PFSK-1 (cell line): ENCODE measurements around the gene RPP14. TPM values are rescaled to one million over a fixed set of nuclear protein-coding genes. Genes with fewer than 3 reads are reported as not detected.
A peak's percentile ranks its signal among the peaks of the same experiment; 100 is the strongest.

Source experiments
- FOXP2 ChIP-seq: optimal IDR thresholded peaks from 2 replicates; pipeline ENCODE3; 2011; ENCODE audit warnings: borderline replicate concordance, control low read depth, inconsistent platforms; ENCODE audit not compliant: insufficient read depth; ENCODE audit errors: extremely low read length, extremely low read depth
- POLR2AphosphoS5 ChIP-seq: IDR thresholded peaks from 2 replicates; pipeline ENCODE4 v1.6.1; 2012; ENCODE audit warnings: low read depth, mild to moderate bottlenecking, control low read depth, low read length, moderate library complexity
- REST ChIP-seq, 2 experiments: IDR thresholded peaks; 2 replicates each; pipeline versions ENCODE4 v1.6.1 to v1.8.0; 2011 to 2012; ENCODE audit warnings: low read depth in 2 of 2, low read length in 2 of 2, control low read depth in 1 of 2, inconsistent platforms in 1 of 2, mild to moderate bottlenecking in 1 of 2, moderate library complexity in 1 of 2; ENCODE audit not compliant: insufficient read depth in 1 of 2
- SIN3A ChIP-seq: IDR thresholded peaks from 2 replicates; pipeline ENCODE4 v1.6.1; 2012; ENCODE audit warnings: mild to moderate bottlenecking, low read length, moderate library complexity, borderline replicate concordance; ENCODE audit not compliant: insufficient read depth
- TAF1 ChIP-seq: IDR thresholded peaks from 2 replicates; pipeline ENCODE4 v1.6.1; 2012; ENCODE audit warnings: low read length, control low read depth, borderline replicate concordance; ENCODE audit not compliant: insufficient read depth
- polyA plus RNA-seq: library from polyadenylated mRNA; unstranded; fragments of >200 nt; gene quantifications from one replicate; pipeline ENCODE4 v1.2.1, GENCODE V29; 2012; ENCODE audit warnings: low read depth, missing spikeins; ENCODE audit not compliant: insufficient read length

Gene RPP14
- polyA plus RNA-seq = 7.4 TPM

- TF ChIP-seq FOXP2 (peak; percentile 86), TAF1 (peak; percentile 69; the same call in 1 of the 2 replicates), POLR2AphosphoS5 (peak; percentile 86), SIN3A (no peak), REST (IDR thresholded peaks at IDR 0.05; ENCODE audit: insufficient read depth in 1 of 2, low read depth in 2 of 2, low read length in 2 of 2) (no peak)
Measured at GRCh38 chr3:58305882-58306711, at the start of gene RPP14, which contains the start of gene HTD2. TSS of gene RPP14 (plus strand) at chr3:58306245. CDS start at chr3:58310330, 4,085 bp downstream. TSS of gene HTD2 (plus strand) at chr3:58306520. CDS start at chr3:58317614, 11,094 bp downstream.

GRCh38 chr3:58256511-58256910, 49.5 kb upstream of the RPP14 start:
- no peak for TF ChIP-seq FOXP2
- no peak for TF ChIP-seq REST (IDR thresholded peaks at IDR 0.05; ENCODE audit: insufficient read depth in 1 of 2, low read depth in 2 of 2, low read length in 2 of 2)
- TF ChIP-seq SIN3A = no peak
- TF ChIP-seq TAF1 = no peak
- no peak for TF ChIP-seq POLR2AphosphoS5

GRCh38 chr3:58258392-58259055, 47.5 kb upstream of the RPP14 start:
- TF ChIP-seq REST (IDR thresholded peaks at IDR 0.05; ENCODE audit: insufficient read depth in 1 of 2, low read depth in 2 of 2, low read length in 2 of 2) (no peak), POLR2AphosphoS5 (no peak), FOXP2 (no peak), SIN3A (no peak), TAF1 (no peak)

GRCh38 chr3:58260261-58260731, 45.7 kb upstream of the RPP14 start:
- TF ChIP-seq TAF1 = no peak
- TF ChIP-seq POLR2AphosphoS5 = no peak
- no peak for TF ChIP-seq SIN3A
- no peak for TF ChIP-seq REST (IDR thresholded peaks at IDR 0.05; ENCODE audit: insufficient read depth in 1 of 2, low read depth in 2 of 2, low read length in 2 of 2)
- no peak for TF ChIP-seq FOXP2
